ENCODE results near the gene NUB1.

The NUB1 gene

DNA sequence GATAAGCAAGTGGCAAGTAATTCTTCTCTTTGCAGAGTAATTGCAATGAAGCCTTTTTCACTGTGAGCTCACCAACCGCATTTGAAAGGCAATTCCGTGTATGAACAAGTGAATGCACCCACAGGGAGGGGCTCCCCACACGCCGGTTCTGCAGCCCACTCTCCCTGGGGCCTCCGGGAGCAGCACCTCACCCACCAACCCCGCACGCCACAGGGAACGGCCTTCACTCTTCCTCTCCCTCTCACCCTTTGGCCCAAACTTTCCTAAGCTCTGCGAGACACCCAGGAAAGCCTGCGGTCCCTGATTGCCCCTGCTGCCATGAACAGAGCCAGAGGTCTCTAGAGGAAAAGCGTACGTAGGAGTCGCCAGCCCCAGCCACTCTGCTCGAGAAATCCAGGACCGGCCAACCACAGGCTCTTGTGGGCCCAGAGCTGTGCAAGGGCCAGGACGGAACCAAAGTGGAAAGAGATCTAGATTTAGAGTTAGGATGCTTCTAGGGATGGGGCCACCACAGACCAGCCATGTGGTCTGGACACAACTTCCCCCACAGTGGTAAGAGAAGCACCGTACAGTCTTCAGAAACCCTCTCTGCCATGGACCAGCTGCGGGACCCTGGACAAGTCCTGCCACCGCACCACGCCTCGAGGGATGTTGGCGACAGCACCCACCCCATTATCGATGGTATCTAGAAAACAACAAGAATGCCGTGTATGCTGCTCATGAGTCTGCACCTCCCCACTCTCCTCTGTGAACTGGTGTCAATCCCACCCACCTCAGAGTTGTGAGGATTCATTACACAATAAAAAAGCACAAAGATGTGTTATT is 64.7 kb downstream of the NUB1 start:
- DNase-seq: no peak

DNA sequence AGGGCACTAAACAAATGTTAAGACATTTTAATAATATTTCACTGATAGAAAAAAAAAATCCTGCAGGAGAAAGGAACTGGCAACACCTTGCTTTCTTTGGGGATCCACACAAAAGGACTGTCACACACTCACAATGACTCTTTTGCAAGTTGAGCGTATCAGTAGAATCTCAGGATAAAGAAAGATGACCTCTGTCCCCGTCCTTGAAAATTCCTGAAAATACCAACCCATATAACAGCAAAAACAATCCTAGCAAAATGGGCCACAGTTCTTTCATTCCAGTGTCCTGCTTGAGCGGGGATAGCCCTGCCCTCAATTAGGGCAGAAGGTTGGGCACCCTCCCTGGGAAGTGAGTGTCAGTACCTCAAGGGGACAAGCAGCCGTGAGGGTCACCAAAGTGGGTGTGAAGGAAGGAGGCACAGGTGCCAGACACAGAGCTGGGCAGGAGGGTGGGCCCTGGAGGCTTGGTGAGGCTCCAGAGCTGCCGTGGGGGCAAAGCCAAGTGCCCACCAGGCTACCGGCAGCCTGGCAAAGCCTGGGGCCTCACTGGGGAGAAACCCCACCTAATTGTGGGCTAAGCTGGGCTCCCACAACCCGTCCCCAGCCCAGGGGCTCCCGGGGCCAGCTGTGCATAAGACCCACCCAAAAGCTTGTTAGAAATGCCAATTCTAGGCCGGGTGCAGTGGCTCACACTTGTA is 65.4 kb downstream of the NUB1 start:
- DNase-seq: no peak

DNA sequence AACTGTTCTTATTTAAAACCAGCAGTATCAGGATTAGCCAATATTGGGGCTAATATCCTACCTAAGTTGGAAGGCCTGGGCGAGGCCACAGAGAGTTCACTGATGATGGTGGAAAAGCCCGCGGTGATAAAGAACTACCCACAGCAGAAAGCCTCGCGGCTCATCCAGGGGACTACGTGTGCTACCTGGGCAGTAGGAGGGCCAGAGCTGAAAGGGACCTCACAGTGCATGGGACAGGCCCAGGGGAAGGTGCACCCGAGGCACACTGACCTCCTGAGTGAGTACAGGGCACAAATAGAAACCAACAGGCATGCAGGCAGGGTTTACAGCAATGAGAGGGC is 66.9 kb downstream of the NUB1 start:
- no peak for DNase-seq

DNA sequence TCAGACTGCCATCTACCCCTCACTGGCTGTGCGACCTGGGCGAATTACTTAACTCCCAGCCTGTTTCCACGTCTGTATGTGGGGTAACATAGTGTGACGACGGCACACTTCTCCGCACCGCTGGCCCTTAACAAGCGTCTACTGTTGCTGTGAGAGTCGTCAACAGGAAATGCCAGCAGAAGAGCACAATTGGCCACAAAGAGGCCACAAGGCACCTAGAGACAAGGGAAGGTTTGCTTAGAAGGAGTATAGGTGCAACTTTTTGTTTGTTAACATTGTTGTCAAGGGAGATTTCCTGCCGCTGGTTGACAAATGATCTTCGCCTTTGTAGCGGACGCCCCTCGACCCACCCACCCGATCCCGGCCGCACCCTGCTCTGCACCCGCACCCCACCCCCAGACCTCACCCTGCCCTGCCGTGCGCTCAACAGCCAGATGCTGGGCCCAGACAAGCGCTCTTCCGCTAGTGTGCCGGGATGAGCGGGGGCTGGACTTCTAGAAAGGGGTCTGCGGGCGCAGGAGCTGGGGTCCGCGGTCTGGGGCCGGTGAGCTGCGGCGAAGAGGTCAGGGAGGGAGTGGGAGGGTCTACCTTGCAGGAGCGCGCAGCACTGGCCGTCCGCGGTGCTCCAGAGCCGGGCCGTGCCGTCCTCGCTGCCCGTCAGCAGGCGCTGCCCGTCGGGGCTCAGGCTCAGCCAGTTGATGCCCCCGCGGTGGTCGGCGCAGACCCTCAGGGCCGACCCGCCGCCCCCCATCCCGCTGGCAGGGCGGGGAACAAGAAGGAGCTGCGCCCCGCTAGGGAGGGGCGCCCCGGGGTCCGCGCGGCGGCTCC is 67.4 kb downstream of the NUB1 start:
- no peak for DNase-seq

DNA sequence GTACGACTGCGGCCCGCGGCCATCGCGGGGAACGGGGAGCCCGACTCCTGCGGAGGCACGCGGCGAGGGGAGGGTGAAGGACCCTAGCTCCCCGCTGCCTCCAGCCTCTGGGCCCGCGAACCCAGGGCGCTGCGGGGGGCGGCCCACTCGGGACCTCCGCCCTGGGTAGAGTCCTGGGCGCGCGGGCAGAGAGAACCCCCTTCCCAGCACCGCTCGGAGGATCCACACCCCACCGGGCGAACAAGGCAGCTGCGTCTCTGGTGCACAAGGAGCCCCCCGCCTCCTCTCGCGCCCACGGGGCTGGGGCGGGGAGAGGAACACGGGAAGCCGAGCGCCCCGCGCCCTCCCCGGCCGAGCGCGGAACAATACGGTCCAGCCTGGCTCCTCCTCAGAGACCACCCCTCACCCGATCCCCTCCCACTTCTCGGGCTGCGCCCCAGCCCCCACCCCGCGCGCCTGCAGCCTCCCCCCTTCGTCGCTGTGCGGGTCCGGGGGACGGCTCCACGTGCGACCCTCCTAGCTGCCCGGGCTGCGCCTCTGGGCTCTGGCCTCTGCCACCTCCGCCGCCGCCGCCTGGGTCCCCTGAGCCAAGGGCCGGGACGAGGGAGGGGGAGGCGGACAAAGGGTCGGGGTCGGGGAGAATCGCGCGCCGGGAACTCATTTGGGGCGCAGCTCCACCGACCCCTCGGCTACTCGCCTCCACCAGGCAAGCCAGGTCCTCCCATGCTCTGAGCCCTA is 68.2 kb downstream of the NUB1 start, which contains the start of gene WDR86:
WDR86 (minus strand) TSS at position 372 of the 738 bp plus-strand sequence. CDS start 449 bp downstream, outside the sequence.
- DNase-seq: no peak

DNA sequence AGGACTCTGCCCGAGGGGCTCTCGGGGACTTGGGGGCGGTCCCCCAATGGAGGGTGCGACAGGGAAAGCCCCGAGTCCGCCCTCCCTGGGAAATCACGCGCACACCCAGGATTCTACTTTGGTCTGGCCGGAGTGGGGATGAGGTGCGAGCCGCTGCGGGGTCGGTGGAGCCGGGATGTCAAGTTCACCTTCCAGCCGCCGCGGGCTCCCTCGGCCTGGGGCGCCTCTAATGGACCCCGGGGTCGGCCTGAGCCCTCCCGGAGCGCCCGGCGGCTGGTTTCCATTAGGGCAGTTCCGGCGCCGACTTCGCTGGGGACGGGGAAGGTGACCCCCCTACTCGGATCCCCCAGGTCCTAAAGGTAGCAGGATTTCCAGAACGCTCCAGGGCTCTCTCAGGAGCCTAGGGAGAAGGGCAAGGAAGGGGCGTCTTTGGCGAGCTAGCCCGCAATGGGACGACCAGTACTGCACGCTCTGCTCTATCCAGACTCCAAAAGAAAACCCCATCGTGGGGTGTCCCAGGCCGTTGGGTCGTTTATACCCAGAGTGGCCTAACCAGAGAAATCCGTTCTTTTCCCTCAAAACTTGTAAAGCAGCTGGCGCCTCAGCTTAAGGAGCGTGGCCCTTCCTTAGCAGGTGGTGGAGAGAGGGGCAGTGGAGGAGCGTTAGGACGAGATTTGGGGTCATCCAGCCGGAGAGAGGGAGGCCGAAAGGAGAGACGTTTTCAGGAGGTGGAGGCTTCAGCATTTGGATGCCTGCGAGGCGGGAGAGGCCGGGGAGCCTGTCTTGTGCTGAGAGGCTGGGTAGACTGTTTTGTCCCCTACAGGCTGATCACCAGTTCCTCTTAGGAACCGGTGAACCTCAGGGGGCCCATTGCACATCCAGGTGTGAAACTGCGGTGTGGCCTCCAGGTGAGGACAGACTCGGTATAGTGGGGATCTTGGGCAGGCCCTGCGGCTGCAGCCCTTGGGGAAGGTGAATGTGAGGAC is 69.1 kb downstream of the NUB1 start:
- no peak for DNase-seq

DNA sequence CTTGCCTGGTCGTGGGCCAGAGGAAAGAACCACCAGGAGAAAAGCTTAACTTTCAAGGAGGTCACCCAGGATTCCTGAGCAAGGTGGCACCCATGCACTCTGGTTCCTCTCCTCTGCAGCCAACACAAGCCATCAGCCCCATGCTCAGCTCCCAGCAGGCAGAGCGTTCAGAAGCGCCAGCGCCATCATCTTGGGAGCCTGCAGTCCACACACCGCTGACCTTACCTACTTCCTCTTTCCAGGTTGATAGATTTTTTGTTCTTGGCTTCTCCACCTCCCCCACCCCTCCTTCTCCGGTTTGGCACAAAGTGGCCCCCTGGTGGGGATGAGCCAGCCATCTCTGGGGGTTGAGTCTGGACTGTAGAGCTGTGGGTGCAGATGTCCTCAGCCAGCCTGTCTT is 69.9 kb downstream of the NUB1 start:
- DNase-seq: peak; percentile 68 to 78

DNA sequence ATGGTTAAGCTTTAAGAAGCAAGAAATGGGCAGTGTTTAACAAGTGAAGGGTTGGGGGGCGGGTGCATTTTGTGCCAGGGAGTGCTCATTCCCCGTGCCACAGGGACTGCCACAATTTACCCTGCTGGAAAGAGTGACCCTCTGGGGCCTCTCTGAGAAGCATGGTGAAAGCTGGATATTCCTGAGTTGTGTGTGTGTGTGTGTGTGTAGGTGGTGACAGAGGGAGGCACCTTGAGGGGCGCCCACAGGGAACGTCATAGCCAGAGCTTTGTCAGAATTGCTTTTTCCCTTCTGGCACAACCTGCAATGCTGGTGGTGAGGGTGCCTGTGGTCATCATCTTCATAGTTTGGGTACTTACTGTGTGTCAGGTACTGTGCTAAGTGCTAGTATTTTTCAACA is 70.7 kb downstream of the NUB1 start:
- no peak for DNase-seq

DNA sequence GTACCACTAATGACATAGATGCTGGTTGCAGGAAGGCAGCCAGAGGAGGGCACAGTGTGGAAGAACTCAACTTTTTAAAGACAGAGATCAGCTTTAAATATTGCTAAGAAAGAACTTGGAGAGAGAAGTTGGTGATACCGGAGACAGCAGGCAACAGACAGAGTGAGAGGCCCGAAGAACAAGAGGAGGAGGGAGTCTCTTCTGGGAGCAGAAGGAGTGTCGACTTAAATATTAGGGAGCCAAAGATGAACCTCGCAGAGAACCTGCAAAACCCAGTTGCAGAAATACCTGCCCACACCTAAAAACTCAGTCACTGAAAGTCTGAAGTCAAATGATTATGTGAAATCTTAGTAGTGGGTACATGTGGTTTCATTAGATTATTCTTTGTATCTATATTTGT is 71.6 kb downstream of the NUB1 start:
- DNase-seq: no peak

DNA sequence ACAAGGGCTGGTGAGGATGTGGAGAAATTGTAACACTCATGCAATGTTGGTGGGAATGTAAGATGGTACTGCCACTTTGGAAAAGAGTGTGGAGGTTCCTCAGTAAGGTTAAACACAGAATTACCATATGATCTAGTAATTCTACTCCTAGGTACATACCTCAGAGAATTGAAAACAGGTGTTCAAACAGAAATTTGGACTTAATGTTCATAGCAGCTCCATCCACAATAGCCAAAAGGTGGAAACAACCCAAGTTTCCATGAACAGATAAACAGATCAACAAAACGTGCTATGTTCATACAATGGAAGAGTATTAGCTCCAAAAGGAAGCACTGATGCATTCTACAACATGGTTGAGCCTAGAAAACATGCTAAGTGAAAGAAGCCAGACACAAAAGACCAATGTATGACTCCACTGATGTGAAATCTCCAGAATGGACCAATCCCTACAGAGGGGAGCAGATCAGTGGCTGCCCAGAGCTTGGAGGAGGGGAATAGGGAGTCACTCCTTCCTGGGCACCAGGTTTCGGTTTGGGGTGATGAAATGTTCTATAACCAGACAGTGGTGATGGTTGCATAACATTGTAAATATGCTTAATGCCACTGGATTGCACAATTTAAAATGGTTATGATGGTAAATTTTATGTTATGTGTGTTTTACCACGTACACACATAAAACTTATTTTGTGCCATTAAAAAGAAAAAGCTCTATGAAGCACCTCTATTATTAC is 73.9 kb downstream of the NUB1 start:
- DNase-seq: no peak

DNA sequence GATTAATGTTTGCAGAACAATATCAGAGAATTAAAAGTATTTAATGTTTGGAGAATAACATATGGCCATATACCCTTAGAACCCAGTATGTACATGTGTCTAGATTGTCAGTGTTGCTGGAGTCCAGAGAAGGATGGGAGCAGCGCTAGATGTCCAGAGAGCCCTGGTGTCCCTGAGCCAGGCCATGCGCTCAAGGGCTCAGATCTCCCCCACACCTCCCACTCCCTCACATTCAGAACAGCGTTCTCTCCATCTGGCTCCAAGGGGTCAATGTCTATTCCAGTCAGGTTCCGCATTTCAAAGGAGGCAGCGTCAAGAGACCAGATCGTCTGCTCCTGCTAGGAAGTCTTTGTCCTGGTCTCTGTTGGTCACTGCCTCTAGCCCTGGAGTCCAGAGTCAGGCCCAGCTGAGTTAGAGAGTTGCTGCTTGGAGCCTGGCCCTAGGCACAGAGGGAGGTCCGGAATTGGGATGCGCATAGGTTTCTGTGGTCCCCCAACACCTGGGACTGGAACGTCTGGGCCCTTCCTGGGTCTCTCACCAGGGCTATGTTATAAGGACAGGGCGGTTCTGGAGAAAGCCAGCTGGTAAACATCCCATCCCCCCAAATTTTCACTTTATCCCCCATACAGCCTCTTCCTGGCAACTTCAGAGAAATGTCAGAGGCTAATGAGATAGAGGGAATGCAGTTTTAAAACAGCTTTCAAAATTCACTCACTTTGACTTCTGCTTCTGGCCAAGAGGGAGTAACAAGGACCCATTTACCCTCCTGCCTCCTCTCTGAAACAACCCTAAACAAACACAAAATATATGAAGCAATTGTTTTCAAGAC is 74.7 kb downstream of the NUB1 start:
- no peak for DNase-seq

DNA sequence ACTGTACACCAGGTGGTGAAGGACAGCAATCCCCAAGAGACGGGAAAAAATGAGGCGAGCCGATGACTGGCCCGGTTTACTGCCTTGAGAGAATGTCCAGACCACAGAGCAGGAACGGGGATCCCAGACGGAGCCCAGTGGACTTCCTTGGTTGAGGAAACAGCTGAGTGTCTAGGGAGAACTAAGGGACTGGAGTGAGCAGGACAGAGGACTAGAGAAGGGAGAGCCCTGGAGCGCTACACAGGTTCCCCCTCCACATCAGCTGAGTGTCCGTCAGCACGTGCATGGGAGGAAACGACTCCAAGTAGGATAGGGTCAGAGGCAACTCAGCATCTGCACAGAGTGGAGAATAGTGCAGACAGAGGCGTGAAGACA is 75.3 kb downstream of the NUB1 start:
- no peak for DNase-seq

DNA sequence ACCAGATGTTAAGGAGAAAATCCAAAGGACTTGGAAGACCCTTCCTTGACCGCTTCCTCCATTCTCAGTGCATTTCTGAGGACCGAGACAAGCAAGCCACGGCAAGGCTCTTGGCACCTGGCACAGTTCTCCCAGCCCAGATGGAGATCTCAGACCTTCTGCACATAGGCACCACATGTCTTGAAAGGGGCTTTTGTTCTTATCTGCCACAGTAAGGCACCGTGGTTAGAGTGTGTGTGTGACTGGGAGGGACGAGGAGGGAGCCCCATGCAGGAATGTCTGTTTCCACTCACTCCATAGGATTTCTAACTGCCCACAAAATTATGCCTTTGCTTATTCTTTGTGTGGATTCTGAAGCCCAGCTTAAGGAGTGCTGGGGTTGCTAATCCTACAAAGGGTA is 78.5 kb downstream of the NUB1 start:
- DNase-seq: no peak

DNA sequence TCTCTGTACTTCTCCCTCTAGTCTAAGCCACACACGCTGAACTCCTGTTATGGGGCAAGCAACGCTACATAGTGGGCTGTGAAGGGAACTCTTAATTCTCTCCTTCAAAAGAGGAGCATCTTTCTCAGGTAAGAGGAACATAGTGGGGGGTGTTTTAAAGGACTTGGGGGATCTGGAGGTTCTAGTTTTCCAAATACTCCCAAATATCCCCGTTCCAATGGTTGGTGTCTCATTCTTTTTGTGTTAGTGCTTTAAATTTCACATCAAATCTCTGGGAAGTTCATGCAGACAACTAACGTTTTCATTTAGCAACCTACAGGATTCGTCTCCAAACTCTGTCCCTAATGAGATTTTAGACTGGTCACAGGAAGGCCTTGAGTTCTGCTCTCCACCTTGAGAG is 80.6 kb downstream of the NUB1 start:
- no peak for DNase-seq

DNA sequence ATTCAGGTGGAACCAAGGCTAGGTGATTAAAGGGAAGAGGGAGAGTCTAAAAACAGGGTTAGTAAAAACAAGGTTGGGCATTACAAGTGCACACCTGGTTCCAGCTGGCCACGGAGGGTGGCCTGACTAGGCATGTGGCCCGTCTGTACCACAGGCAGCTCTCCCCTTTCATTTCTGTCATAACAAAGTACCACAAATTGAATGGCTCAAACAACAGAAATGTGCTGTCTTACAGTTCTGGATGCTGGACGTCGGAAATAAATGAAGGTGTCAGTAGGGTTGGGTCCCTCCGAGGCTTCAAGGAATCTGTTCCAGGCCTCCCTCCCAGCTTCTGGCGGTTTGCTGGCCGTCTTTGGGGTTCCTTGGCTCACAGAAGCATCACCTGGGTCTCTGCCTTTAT is 81.6 kb downstream of the NUB1 start:
- DNase-seq: no peak

DNA sequence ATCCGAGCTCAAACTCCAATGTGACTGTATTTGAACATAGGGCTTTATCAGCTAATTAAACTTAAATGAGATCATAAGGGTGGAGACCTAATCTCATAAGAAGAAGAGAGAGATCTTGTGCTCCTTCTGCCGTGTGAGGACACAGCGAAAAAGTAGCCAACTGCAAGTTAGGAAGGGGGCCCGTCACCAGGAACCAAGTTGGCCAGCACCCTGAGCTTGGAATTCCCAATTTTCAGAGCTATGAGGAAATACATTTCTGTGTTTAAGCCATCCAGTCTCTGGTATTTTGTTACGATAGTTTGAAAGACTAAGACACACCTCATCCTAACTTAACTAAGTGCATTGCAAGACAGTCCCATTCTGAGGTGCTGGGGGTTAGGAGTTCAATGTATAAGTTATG is 82.3 kb downstream of the NUB1 start:
- no peak for DNase-seq

DNA sequence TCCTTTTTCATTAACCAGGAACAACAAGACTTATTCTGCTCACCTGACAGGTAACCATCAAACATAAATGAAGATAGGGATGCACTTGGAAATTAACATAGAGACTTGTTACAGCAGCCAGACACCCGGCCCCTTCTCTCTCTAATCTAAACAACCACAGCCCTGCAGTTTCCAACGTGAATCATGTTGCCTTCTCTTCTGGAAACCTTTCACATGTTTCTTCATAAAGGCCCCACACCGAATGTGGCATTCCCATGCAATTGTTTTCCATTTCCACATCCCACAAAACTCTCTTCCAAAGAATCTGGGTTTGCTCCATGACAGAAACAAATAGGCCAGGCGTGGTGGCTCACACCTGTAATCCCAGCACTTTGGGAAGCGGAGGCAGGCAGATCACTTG is 83.2 kb downstream of the NUB1 start:
- no peak for DNase-seq

DNA sequence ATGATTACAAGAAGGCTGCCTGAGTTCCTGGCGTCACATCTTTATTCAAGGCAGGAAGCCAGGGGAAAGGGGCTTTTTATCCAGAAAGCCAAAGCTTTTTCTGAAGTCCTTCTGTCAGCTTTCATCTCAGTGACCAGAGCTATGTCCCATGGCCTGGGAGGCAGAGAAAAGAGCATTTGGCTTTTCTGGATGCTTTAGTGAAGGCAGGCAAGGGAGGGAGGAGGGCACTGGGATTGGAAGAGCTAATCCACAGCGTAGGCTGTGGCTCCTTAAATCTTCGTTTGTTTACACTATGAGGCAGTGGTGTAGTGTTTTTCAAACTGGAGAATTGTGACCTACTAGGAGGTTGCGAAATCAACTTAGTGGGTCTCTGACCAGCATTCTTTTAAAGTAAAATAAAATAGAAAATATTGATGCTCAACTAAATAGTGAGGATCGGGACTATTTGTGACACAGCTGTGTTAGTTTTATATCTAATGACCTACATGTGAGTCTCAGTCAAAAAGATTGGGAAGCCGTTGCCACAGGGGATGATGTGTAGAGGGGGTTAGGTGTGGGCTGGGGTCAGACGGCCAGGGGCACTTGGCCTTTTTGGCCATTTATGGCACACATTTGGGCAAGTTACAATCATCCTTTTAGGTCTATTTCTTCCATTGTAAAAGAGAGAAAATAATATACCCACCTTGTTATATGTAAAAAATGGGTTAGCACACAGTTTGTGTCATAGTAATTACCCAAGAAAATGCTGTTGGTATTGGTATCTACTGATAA is 84.2 kb downstream of the NUB1 start:
- no peak for DNase-seq

DNA sequence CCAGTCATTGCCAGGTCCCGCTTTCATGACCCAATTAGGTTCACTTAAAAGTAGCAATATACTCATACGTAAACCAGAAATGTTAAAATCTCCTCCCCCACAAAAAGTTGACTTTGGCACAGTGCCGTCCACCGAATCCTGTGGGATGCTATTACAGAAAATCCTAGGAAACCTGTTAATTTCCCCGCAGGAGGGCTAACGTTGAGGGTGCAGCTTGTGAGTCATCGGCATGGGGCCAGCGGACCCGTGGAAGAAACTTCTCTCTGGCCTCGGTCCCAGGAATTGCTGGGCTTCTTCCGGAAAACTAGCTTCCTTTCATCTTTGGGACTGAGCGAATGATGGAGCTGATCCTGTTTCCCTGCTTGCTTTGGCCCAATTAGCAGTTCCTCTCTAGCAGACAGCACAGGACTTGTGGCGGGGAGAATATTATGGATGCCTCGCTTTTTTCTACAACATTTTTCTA is 84.9 kb downstream of the NUB1 start:
- DNase-seq: no peak

Measured in Kasumi-1 (cell line).